Glutamatergic neuron (in vitro differentiated cells): ENCODE measurements around the gene ARRDC5. TPM values are rescaled to one million over a fixed set of nuclear protein-coding genes. Genes with fewer than 3 reads are reported as not detected.
"Not testable (repeated sequence)": the region's sequence is repeated elsewhere in the genome, so short reads cannot be mapped to it uniquely, and the experiment has no call there.

Experiments
- DNase-seq: peaks from one replicate; pipeline ENCODE4 v3.0.0; 2022
- H3K27ac Mint-ChIP-seq: one replicate; pipeline ENCODE4 v1.8.0; 2020; ENCODE audit warnings: mild to moderate bottlenecking, mixed read lengths, inconsistent platforms; ENCODE audit not compliant: unreplicated experiment
- H3K27me3 Mint-ChIP-seq: one replicate; pipeline ENCODE4 v1.8.0; 2020; ENCODE audit warnings: mild to moderate bottlenecking, moderate library complexity, mixed read lengths, inconsistent platforms; ENCODE audit not compliant: unreplicated experiment
- H3K36me3 Mint-ChIP-seq: one replicate; pipeline ENCODE4 v1.8.0; 2020; ENCODE audit warnings: mild to moderate bottlenecking, mixed read lengths, inconsistent platforms; ENCODE audit not compliant: unreplicated experiment
- H3K4me1 Mint-ChIP-seq: one replicate; pipeline ENCODE4 v1.8.0; 2020; ENCODE audit warnings: mild to moderate bottlenecking, low read depth, mixed read lengths, inconsistent platforms; ENCODE audit not compliant: unreplicated experiment
- H3K4me3 Mint-ChIP-seq: one replicate; pipeline ENCODE4 v1.8.0; 2020; ENCODE audit warnings: mild to moderate bottlenecking, mixed read lengths, inconsistent platforms; ENCODE audit not compliant: unreplicated experiment
- H3K9me3 Mint-ChIP-seq: one replicate; pipeline ENCODE4 v1.8.0; 2020; ENCODE audit warnings: mild to moderate bottlenecking, moderate library complexity, mixed read lengths, inconsistent platforms; ENCODE audit not compliant: unreplicated experiment
- CTCF ChIP-seq: fragments of 200-600 bp; sonication (generic); IDR thresholded peaks from one replicate; pipeline ENCODE4 v1.5.0; 2021; ENCODE audit not compliant: partially characterized antibody, unreplicated experiment
- total RNA-seq: library from RNA; stranded (reverse); fragmentation: NEBNext Ultra II Directional; extraction: Animal tissue kit (Norgen Biotek cat#: 25700); gene quantifications from one replicate; pipeline ENCODE4 v1.2.1, GENCODE V29; 2021; ENCODE audit not compliant: unreplicated experiment

Gene ARRDC5
- total RNA-seq, 1 donor from 2014 or later: not detected

DNA sequence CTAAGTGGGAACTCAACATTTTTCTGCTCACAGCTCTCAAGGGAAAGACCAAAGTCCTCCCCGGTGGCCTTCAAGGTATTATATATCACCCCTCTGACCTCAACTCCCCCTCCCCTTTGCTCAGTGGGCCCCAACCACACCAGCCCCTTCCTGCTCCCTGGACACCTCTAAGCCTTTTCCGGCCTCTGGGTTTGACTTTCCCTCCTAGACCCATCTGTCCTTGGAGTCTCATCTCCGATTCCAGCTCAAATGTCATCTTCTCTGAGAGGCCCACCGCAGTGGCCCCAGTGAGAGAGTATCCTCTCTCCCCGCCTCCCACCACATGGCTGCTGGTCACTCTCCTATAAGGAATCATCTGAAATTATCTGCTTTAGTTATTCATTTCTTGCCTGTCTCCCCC lies 5.7 kb upstream of the ARRDC5 start:
- H3K4me3 Mint-ChIP-seq: peak overlapping the region; percentile 68
- DNase-seq: no peak
- peak overlapping the region; percentile 43 for H3K27ac Mint-ChIP-seq
- peaks cover 6% of the 10 kb centered on the region for H3K27me3 Mint-ChIP-seq
- no peak for TF ChIP-seq CTCF
- H3K9me3 Mint-ChIP-seq: peaks cover 4% of the 10 kb centered on the region
- H3K4me1 Mint-ChIP-seq: peaks cover 15% of the 10 kb centered on the region
- no peaks in the 10 kb centered on the region for H3K36me3 Mint-ChIP-seq

GRCh38 chr19:4906963-4907362 lies 4.3 kb upstream of the ARRDC5 start:
- DNase-seq: no peak
- no peak overlapping the region for H3K4me3 Mint-ChIP-seq
- H3K36me3 Mint-ChIP-seq: no peaks in the 10 kb centered on the region
- peaks cover 6% of the 10 kb centered on the region for H3K27me3 Mint-ChIP-seq
- peaks cover 12% of the 10 kb centered on the region for H3K4me1 Mint-ChIP-seq
- no peak overlapping the region for H3K27ac Mint-ChIP-seq
- no peak for TF ChIP-seq CTCF
- peaks cover 4% of the 10 kb centered on the region for H3K9me3 Mint-ChIP-seq

DNA sequence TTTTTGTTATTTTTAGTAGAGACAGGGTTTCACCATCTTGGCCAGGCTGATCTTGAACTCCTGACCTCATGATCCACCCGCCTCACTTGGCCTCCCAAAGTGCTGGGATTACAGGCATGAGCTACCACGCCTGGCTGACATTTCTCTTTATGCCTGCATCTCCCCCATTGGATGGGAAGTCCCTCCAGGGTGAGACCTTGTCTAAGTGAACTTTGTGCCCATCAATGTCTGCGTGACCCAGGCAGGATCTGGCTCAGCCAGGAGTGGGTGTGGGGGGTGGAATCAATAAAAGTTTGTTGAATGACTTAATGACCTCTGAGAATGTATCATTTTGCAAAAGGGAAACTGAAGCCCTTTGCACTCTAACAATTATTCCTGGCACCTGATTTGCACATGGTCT lies 1.8 kb upstream of the ARRDC5 start:
- Mint-ChIP-seq H3K4me1 (peaks cover 4% of the 10 kb centered on the region), H3K36me3 (no peaks in the 10 kb centered on the region), H3K4me3 (no peak overlapping the region), H3K9me3 (peaks cover 4% of the 10 kb centered on the region), H3K27me3 (peaks cover 6% of the 10 kb centered on the region), H3K27ac (no peak overlapping the region)
- TF ChIP-seq CTCF: no peak
- no peak for DNase-seq

- not testable (repeated sequence) for H3K36me3 Mint-ChIP-seq, H3K27ac Mint-ChIP-seq, H3K9me3 Mint-ChIP-seq, H3K27me3 Mint-ChIP-seq, DNase-seq, H3K4me3 Mint-ChIP-seq, H3K4me1 Mint-ChIP-seq
Observed at GRCh38 chr19:4900879-4901278, 1.8 kb downstream of the ARRDC5 start.

- no peak for DNase-seq
- Mint-ChIP-seq H3K27me3 (no peaks in the 10 kb centered on the region), H3K36me3 (no peaks in the 10 kb centered on the region), H3K4me3 (no peak overlapping the region), H3K9me3 (no peaks in the 10 kb centered on the region), H3K4me1 (no peaks in the 10 kb centered on the region), H3K27ac (no peak overlapping the region)
- TF ChIP-seq CTCF: no peak
Observed at GRCh38 chr19:4897146-4897545, 5.5 kb downstream of the ARRDC5 start.

- DNase-seq: no peak
- H3K27ac Mint-ChIP-seq: no peak overlapping the region
- H3K36me3 Mint-ChIP-seq: no peaks in the 10 kb centered on the region
- TF ChIP-seq CTCF: no peak
- no peak overlapping the region for H3K4me3 Mint-ChIP-seq
- H3K27me3 Mint-ChIP-seq: peaks cover under 1% of the 10 kb centered on the region
- H3K9me3 Mint-ChIP-seq: no peaks in the 10 kb centered on the region
- H3K4me1 Mint-ChIP-seq: no peaks in the 10 kb centered on the region
Observed at GRCh38 chr19:4896372-4896771, 6.3 kb downstream of the ARRDC5 start.

- not testable (repeated sequence) for H3K27me3 Mint-ChIP-seq, DNase-seq
Observed at GRCh38 chr19:4892962-4893361, 9.7 kb downstream of the ARRDC5 start.

More at GRCh38 chr19:4892962-4893361, 9.7 kb downstream of the ARRDC5 start:
- H3K4me3 Mint-ChIP-seq, H3K9me3 Mint-ChIP-seq, H3K36me3 Mint-ChIP-seq, H3K4me1 Mint-ChIP-seq, H3K27ac Mint-ChIP-seq: not testable (repeated sequence)
